OCI-LY3 (cell line): ENCODE data around the gene LRP2BP.

ENCODE experiments used
- H2AFZ ChIP-seq: fragments of 200-600, 300-600 bp; shearing (Covaris generic); 2 replicates; pipeline ENCODE4 v1.6.0; 2014; ENCODE audit warnings: antibody characterized with exemption, low read depth, low read length
- H3K27ac ChIP-seq: fragments of 200-600, 300-600 bp; sonication (generic); 2 replicates; pipeline ENCODE4 v1.5.1; 2014; ENCODE audit warnings: mild to moderate bottlenecking, low read length, moderate library complexity, mixed read lengths
- H3K27me3 ChIP-seq: fragments of 200-600, 300-600 bp; sonication (generic); 2 replicates; pipeline ENCODE4 v1.6.1; 2014; ENCODE audit warnings: low read depth, low read length, mixed read lengths
- H3K36me3 ChIP-seq: fragments of 200-600, 300-600 bp; sonication (generic); replicated peaks from 2 replicates; pipeline ENCODE3; 2014; ENCODE audit warnings: low read depth, low read length, mixed read lengths
- H3K4me1 ChIP-seq: fragments of 300-600, 200-600 bp; sonication (generic); 2 replicates; pipeline ENCODE4 v1.6.1; 2014; ENCODE audit warnings: low read length, mixed read lengths
- H3K4me2 ChIP-seq: fragments of 200-600, 300-600 bp; sonication (generic); 2 replicates; pipeline ENCODE4 v1.6.1; 2014; ENCODE audit warnings: low read length, mixed read lengths
- H3K4me3 ChIP-seq: fragments of 300-600, 200-600 bp; sonication (generic); 2 replicates; pipeline ENCODE4 v1.5.1; 2014; ENCODE audit warnings: antibody characterized with exemption, mild to moderate bottlenecking, low read length, moderate library complexity
- H3K79me2 ChIP-seq: fragments of 300-600, 200-600 bp; shearing (Covaris generic); 2 replicates; pipeline ENCODE4 v1.6.1; 2014; ENCODE audit warnings: mild to moderate bottlenecking, low read length, mixed read lengths
- H3K9ac ChIP-seq: fragments of 300-600, 200-600 bp; shearing (Covaris generic); 2 replicates; pipeline ENCODE4 v1.6.0; 2014; ENCODE audit warnings: mild to moderate bottlenecking, low read length, moderate library complexity
- H3K9me3 ChIP-seq: fragments of 200-600, 300-600 bp; shearing (Covaris generic); 2 replicates; pipeline ENCODE4 v1.6.1; 2014; ENCODE audit warnings: low read length, mixed read lengths; ENCODE audit not compliant: insufficient read depth
- H4K20me1 ChIP-seq: fragments of 200-600, 300-600 bp; sonication (generic); 2 replicates; pipeline ENCODE4 v1.6.1; 2016; ENCODE audit warnings: low read length, mixed read lengths; ENCODE audit not compliant: insufficient read depth
- CTCF ChIP-seq: fragments of 200-600, 300-600 bp; sonication (generic); IDR thresholded peaks from 2 replicates; pipeline ENCODE4 v1.5.1; 2014; ENCODE audit warnings: antibody characterized with exemption, low read length, low read depth
- EZH2phosphoT487 ChIP-seq: fragments of 200-600 bp; shearing (Covaris generic); IDR thresholded peaks from 2 replicates; pipeline ENCODE4 v1.6.1; 2018; ENCODE audit warnings: antibody characterized with exemption, mixed run types, low read depth

Gene LRP2BP

GRCh38 chr4:185435466-185435865 lies 39.7 kb upstream of the LRP2BP start:
- Histone ChIP-seq H2AFZ (no peak overlapping the region), H3K4me2 (no peak overlapping the region), H3K27me3 (no peaks in the 10 kb centered on the region), H3K4me3 (no peak overlapping the region), H3K36me3 (no peaks in the 10 kb centered on the region), H3K9me3 (no peaks in the 10 kb centered on the region), H3K27ac (no peak overlapping the region), H3K79me2 (no peaks in the 10 kb centered on the region), H4K20me1 (no peaks in the 10 kb centered on the region), H3K9ac (no peak overlapping the region), H3K4me1 (no peaks in the 10 kb centered on the region)
- TF ChIP-seq CTCF (no peak), EZH2phosphoT487 (no peak)

- Histone ChIP-seq H2AFZ (no peak overlapping the region), H3K4me3 (no peak overlapping the region), H3K79me2 (no peaks in the 10 kb centered on the region), H3K9me3 (no peaks in the 10 kb centered on the region), H4K20me1 (no peaks in the 10 kb centered on the region), H3K27me3 (no peaks in the 10 kb centered on the region), H3K4me1 (peaks cover 3% of the 10 kb centered on the region; the same call in 1 of the 2 replicates), H3K36me3 (no peaks in the 10 kb centered on the region), H3K27ac (no peak overlapping the region), H3K4me2 (no peak overlapping the region), H3K9ac (no peak overlapping the region)
- TF ChIP-seq EZH2phosphoT487 (no peak), CTCF (no peak)
Observed at GRCh38 chr4:185429660-185430059, 33.9 kb upstream of the LRP2BP start.

- peaks cover 3% of the 10 kb centered on the region; the same call in 1 of the 2 replicates for H3K4me1 ChIP-seq
- H3K27ac ChIP-seq, result no peak overlapping the region
- no peak overlapping the region for H3K9ac ChIP-seq
- H3K36me3 ChIP-seq, result no peaks in the 10 kb centered on the region
- TF ChIP-seq CTCF (no peak), EZH2phosphoT487 (no peak)
- no peaks in the 10 kb centered on the region for H3K79me2 ChIP-seq
- H3K4me2 ChIP-seq, result peak overlapping the region; percentile 20; the same call in 1 of the 2 replicates
- H4K20me1 ChIP-seq, result no peaks in the 10 kb centered on the region
- H3K27me3 ChIP-seq, result no peaks in the 10 kb centered on the region
- H3K9me3 ChIP-seq, result no peaks in the 10 kb centered on the region
- H3K4me3 ChIP-seq, result no peak overlapping the region
- no peak overlapping the region for H2AFZ ChIP-seq
Observed at GRCh38 chr4:185426960-185427688, 31.4 kb upstream of the LRP2BP start.

- Histone ChIP-seq H3K4me1 (peaks cover 3% of the 10 kb centered on the region; the same call in 1 of the 2 replicates), H3K79me2 (no peaks in the 10 kb centered on the region), H3K4me3 (peak within 1 kb of the TSS; percentile 86), H3K9me3 (no peaks in the 10 kb centered on the region), H3K4me2 (peak within 1 kb of the TSS; percentile 77), H3K36me3 (no peaks in the 10 kb centered on the region), H2AFZ (peak within 1 kb of the TSS; percentile 30; the same call in 1 of the 2 replicates), H3K27ac (peak within 1 kb of the TSS; percentile 50), H3K27me3 (no peaks in the 10 kb centered on the region), H3K9ac (peak within 1 kb of the TSS; percentile 68), H4K20me1 (no peaks in the 10 kb centered on the region)
- TF ChIP-seq EZH2phosphoT487 (no peak), CTCF (no peak)
Observed at GRCh38 chr4:185425647-185426352, 30.1 kb upstream of the LRP2BP start, which contains the start of gene UFSP2. Gene UFSP2, minus strand, starts transcription at chr4:185425964. Its CDS starts 96 bp downstream, at chr4:185425868.
